ENCODE results near the gene NR2C1.

The NR2C1 gene

DNA sequence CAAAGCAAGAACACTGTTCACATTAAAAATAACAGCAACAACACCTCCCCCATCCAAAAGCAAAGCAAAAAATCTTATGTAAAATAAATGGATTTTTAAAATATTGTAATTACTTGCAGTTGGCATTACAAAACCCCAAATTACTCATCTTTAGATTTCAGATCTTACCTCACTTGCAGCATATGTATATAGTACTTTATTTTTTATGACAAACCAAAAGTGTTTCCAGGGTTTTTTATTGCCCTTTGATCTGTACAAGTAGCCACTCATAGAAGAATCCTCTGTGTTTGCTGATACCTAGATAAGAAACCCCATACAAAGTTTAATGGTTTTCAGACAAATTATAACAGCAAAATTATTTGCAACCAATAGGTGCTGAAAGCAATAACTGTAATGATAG lies 12.2 kb upstream of the NR2C1 start:
- no peak for DNase-seq (ENCODE audit: low read depth in 2 of 3, low spot score in 2 of 3)

DNA sequence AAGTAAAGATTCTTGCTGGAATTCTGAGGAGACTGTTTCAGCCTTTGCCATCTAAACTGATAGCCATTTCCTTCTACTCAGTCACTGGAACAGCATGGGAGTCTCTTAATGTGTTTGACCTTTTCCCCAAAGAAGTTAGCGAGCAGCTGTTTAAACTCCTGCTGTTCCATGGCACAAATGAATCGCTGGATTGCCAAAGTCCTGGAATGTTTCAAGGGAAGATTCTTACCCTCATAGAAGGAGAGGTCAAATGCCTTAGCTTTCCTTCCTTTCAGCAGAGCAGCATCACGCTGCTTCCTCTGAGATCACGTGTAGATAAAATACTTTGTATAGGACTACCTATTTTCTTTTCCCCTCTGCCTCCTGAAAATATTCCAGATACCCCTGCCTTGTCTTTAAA lies 10.5 kb upstream of the NR2C1 start:
- no peak for DNase-seq (ENCODE audit: low read depth in 2 of 3, low spot score in 2 of 3)

DNA sequence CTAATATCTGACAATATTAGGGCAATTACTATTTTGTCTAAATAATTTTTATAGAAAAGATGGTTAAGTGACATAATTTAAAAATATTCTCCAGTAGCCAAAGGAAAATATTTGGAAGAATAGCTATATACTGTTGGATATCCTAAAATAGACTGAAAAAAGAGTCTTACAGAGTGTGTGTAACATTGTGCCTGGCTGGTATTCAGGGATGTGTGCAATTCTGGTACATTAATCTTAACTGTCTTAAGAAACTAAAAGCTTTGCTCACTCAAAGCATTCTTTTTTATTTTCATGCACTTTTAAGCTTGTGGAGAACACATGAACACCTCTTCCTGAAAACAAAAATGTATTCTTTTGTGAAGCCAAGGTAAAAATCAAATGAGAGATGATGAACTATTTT lies 10.1 kb upstream of the NR2C1 start:
- DNase-seq (ENCODE audit: low read depth in 2 of 3, low spot score in 2 of 3) = no peak

DNA sequence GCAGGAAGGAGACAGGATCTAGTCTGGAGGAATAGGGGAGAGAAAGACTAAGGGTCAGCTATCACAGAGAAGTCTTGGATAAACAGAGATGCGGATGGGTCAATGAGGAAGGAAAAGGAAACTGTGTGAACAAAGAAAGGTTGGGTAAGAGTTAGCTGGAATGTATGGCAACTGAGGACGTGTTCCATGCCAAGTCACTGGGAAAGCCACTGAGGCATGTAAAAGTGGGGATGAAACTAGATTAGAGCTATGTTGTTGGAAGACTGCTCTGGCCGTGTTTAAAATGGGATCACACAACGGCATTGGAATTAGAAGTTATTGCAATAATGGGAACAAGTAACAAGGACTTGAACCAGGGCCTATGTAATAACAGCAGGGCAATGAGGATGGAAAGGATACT lies 3.9 kb upstream of the NR2C1 start:
- DNase-seq (ENCODE audit: low read depth in 2 of 3, low spot score in 2 of 3) = no peak

DNA sequence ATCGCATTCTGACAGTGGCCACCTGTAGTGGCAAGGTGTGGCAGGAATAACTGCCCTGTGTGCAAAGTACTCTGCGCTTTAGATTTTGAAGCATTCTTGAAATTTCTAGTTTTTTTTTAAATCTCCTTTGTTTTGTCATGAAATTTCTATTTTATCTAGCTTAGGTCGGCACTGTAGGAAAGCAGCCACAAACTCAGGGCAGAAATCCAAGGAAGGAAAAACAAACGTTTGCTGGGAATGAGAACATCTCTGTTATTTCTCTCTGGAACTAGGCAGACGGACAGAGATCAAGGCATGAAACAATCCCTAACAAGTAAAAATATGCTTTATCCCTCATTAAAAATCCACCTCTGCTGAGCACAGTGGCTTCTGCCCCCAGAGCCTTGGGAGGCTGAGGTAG lies 1.3 kb upstream of the NR2C1 start:
- no peak for DNase-seq (ENCODE audit: low read depth in 2 of 3, low spot score in 2 of 3)

DNA sequence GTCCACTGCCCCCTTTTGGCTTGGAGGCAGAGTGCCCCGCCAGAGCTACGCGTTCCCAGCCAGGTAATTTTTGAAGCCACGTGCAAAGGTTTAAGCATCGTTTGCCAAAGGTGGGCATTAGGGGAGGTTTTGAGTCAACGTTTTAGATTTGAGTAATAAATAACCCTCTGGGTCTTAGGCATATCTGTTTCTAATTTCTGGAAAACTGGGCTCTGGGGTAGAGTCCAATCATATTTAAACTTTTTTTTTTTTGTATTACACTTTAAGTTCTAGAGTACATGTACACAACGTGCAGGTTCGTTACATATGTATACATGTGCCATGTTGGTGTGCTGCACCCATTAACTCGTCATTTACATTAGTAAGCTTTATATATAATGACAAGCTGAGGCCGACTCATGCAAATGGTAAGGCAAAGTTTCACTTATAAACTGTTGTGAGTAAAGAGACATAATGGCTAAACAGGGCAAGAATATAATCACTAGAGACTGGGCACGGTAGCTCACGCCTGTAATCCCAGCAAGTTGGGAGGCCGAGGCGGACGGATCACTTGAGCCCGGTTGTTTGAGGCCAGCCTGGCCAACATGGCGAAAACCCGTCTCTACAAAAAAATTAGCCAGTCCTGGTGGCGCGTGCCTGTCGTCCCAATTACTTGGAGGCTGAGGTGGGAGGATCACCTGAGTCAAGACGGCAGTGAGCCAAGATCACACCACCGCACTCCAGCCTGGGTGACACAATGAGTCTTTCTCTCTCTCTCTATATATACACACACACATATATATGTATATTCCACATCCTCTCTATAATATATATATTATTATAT lies 491 bp upstream of the NR2C1 start:
- DNase-seq (ENCODE audit: low read depth in 2 of 3, low spot score in 2 of 3) = no peak

DNA sequence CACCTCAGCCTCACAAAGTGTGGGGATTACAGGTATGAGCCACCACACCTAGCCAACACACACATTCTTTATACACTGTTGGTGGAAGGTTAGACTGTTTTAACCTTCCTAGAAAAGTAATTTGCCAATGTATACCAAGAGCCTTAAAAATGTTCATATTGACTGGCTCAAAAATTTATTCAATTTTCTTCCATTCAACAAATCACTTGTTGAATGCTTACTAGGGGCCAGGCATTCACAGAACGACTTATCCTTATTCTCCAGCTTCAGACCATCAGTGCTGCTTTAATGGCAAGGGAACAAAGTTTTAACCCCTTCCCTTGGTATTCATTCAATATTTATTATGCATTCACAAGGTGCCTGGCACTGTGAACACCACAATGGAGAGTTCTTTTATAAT lies 3.0 kb downstream of the NR2C1 start:
- no peak for DNase-seq (ENCODE audit: low read depth in 2 of 3, low spot score in 2 of 3)

DNA sequence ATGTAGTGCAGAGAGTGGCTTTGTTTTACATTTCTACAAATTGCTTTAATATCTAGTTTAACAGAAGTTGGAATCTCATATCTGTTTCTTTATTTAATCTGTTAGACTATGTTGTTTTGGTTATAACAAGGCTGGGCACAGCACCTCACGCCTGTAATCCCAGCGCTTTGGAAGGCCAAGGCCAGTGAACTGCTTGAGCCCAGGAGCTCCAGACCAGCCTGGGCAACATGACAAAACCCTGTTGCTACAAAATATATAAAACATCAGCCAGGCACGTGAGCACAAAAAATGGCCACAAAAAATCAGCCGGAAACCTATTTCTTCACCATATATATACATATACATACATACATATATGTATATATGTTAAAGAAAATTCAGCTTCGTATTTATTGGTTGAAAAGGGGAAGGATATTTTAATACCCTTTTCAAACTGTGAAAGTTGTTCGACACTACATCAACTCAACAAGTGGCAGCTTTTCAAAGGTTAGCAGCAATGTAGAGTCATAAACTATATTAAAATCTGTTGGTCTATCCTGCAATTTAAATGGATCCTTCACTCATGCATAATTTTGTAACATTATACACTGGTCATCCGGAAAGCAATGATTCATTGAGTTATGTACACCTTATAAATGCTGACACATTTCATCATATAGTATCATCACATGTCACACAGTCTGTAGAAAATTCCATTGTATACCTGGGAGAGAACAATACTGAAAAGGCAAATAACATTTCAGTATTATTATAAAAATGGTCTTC lies 7.1 kb downstream of the NR2C1 start:
- DNase-seq (ENCODE audit: low read depth in 2 of 3, low spot score in 2 of 3) = no peak

DNA sequence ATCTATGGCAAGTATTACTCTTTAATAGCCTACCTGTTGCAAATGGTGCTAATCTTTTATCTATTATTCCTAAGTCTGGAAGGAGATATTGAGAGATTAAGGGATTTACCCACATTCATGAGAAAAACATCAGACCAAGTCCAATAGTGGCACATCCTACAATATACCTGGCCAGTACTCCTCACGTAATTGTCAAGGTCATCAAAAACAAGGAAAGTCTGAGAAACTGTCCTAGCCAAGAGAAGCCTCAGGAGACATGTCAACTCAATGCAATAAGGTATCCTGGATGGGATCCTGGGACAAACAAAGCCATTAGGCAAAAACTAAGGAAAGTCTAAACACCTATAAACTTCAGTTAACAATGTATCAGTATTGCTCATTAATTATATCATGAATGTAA lies 12.5 kb downstream of the NR2C1 start:
- no peak for DNase-seq (ENCODE audit: low read depth in 2 of 3, low spot score in 2 of 3)

DNA sequence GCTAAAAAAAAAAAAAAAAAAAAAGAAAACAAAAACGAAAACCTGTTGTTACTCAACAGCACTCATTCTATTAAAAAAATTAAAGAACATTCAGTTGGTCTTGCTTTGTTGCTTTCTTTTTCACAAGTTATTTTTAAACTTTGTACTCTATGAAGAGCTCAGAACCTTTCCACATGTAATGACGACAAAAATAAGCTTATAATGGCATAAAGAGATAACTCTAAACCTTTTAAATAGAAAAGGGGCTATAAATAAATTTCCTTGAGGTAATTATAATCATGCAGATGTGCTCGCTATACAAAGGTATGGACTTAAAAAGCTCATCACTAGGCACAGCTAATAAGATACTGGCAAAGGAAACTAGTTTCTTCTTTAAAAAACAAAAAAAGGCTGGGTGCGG lies 13.4 kb downstream of the NR2C1 start:
- no peak for DNase-seq (ENCODE audit: low read depth in 2 of 3, low spot score in 2 of 3)

DNA sequence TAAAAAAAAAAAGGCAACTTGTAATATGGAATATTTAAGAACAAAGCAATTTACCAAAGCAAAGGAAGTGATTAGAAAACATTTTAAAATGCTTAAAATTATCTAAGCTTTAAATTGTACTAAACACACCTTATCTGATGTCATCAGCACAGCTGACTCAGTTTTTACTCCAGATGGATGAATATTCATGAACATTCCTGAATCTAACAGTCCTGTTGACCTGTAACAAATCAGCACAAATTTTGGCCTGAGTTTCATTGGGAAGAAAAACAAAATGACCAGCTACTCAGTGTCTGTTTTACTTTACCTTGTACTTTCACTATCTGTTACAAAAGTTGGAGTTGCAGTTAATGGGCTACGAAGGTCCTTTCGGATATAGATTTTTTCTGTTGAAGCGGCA lies 16.0 kb downstream of the NR2C1 start:
- no peak for DNase-seq (ENCODE audit: low read depth in 2 of 3, low spot score in 2 of 3)

DNA sequence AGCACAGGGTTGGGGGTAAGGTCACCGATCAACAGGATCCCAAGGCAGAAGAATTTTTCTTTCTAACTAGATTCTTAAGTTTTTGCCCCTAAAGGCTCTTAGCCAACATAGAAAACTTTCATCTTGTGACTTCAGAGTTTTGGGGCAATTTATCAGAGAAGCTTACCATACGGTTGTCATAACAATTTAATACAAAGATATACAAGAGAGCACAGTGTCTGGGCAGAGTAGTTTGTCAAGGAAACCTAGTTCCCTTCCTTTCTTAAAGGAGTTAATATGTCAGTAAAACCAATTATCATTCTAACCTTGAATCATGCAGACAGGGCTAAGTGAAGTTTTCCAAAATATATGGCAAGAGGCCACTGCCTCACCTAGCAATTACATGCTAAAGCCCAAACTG lies 18.4 kb downstream of the NR2C1 start:
- no peak for DNase-seq (ENCODE audit: low read depth in 2 of 3, low spot score in 2 of 3)

DNA sequence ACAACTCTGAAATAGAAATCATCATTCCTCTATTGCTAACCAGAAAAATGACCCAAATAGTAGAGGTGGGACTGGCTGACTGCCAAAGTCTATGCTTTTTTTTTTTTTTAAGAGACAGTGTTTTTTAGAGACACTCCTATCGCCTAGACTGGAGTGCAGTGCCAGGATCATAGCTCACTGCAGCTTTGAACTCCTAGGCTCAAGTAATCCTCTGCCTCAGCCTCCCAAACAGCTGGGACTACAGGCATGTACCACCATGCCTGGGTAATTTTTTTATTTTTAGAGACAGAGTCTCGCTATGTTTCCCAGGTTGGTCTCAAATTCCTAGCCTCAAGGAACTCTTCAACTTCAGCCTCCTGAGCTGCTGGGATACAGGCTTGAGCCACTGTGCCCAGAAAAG lies 19.2 kb downstream of the NR2C1 start:
- no peak for DNase-seq (ENCODE audit: low read depth in 2 of 3, low spot score in 2 of 3)

DNA sequence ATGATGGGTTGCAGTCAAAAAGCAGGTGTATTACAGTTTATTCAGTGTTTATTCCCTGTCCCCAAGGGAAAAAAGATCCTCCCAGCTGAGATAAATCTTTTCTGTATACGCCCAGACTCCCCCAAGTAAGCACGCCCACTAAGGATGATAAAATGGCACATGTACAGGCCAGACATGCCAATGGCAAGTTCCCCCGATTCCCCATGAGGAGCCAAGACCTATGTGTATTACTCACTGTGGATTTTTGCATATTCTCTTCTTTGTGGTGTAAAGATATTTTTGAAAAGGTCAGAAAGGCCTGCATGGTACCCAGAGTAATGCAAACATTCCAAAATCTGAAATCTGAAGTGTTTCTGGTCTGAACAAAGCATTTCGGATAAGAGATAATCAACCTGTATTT lies 22.2 kb downstream of the NR2C1 start:
- no peak for DNase-seq (ENCODE audit: low read depth in 2 of 3, low spot score in 2 of 3)

DNA sequence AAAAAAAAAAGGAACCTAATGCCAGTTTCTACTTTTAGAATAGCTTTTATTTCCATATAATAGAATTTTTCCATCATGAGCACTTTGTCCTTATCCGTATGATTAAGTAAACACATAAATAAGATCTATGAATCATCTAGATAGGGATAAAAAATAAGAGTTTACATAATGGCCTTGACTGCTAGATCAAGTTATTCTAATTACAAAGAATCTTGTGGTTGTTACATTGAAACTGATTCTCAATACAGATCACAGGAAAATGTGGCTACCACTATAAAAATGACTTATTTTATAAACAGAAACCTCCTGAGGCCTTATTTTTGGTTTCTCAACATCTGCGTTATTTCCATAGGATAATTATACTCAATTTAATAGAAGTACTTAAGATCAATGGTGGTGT lies 35.5 kb downstream of the NR2C1 start:
- no peak for DNase-seq (ENCODE audit: low read depth in 2 of 3, low spot score in 2 of 3)

DNA sequence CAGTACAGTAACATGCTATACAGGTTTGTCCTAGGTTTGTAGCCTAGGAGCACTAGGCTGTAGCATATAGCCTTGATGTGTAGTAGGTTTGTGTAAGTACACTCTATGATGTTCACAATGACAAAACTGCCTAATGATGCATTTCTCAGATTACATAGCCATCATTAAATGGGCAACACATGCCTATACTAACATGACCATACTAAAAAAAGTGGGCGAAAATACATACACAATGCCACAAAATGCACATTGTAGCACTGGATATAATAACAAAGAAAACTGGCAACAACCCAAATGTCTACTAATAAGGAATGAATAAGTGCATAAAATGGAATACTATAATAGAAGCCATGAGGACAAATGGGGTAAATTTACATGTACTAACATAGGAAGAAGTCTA lies 38.7 kb downstream of the NR2C1 start:
- no peak for DNase-seq (ENCODE audit: low read depth in 2 of 3, low spot score in 2 of 3)

DNA sequence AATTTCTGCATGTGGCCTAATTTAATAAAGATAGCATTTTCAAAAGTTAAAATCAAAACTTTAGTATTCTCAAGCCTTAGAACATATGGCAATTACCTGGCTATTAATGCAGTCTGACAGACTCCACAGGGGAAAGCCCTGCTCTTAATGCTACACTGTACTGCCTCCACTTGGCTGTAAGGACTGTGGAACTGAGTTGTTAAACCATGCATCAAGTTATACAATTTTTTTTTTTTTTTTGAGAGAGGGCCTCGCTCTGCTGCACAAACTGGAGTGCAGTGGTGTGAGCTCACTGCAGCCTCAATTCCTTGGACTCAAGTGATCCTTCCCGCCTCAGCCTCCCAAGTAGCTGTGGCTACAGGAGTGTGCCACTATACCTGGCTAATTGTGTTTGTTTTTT lies 50.9 kb downstream of the NR2C1 start:
- no peak for DNase-seq (ENCODE audit: low read depth in 2 of 3, low spot score in 2 of 3)

DNA sequence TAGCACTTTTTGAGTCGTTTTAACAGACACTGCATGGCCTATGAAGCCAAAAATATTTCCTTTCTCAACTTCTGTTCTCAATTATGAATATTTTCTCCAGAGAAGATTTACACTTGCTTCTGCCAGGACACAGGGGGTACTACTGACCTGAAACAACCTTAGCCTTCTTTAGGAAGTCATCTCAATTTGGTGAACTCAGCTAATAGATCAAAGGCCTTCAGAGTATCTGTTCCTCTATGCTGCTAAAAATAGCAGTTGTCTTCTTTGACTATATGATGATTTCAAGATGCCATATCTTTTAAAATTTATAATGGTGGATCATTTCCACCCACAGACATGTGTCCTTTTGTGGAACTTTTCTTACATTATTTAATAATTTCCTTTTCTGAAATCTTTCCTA lies 55.9 kb downstream of the NR2C1 start:
- no peak for DNase-seq (ENCODE audit: low read depth in 2 of 3, low spot score in 2 of 3)

DNA sequence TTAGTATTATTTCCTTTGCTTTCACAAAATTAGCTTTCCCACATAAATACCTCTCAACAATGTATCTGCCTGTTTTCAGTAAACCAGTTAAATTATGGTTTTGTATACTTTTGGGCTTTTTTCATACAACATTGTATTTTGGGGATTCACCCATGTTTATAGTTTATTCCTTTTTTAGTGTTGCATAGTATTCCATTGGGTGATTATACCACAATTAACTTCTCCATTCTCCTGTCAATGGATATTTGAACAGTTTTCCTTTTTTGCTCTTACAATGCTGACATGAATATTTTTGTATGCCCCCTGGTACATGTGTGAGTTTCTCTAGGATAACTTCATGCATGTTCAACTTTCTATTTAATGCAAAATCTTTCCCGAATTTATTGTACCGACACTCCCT lies 57.3 kb downstream of the NR2C1 start:
- no peak for DNase-seq (ENCODE audit: low read depth in 2 of 3, low spot score in 2 of 3)

DNA sequence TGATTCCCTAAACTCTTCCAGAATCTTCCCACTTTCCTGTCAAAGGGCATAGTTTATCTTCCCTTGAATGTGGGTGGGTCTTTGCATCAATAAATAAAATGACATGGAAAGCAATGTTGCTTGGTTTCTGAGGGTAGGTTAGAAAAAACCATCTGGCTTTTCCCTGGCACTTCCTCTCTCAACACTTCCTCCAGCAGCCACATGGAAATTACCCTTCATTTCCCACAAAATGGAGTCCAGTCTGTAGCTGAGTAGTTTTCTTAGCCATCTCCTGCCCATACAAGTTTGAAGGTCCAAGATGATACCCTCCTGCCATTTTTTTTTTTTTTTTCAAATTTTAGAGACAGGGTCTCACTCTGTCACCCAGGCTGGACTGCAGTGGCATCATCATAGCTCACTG lies 58.9 kb downstream of the NR2C1 start:
- DNase-seq (ENCODE audit: low read depth in 2 of 3, low spot score in 2 of 3) = no peak

DNA sequence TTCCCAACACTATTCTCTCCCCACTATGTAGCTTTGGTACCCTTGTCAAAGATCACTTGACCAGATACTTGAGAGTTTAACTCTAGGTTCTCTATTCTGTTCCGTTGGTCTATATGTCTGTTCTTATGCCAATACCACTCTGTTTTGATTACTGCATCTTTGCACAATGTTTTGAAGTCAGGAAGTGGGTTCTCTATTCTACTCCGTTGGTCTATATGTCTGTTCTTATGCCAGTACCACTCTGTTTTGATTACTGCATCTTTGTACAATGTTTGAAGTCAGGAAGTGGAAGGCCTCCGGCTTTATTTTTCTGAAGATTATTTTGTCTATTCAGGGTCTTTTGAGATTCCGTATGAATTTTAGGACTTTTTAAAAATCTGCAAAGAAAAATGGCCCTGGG lies 67.2 kb downstream of the NR2C1 start:
- DNase-seq (ENCODE audit: low read depth in 2 of 3, low spot score in 2 of 3) = no peak

DNA sequence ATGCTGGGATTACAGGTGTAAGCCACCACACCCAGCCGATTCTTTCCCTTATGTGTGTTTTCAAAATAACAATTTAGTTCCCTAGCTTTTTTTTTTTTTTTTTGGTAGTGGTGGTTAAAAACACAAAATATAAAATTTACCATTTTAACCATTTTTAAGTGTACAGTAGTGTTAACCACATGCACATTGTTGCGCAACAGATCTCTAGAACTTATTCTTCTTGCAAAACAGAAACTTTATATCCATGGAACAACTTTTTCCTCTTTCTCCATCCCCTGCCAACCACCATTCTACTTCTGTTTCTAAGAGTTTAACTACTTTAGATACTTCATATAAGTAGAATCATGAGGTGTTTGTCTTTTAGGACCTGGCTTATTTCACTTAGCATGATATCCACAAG lies 68.8 kb downstream of the NR2C1 start:
- DNase-seq (ENCODE audit: low read depth in 2 of 3, low spot score in 2 of 3) = no peak

DNA sequence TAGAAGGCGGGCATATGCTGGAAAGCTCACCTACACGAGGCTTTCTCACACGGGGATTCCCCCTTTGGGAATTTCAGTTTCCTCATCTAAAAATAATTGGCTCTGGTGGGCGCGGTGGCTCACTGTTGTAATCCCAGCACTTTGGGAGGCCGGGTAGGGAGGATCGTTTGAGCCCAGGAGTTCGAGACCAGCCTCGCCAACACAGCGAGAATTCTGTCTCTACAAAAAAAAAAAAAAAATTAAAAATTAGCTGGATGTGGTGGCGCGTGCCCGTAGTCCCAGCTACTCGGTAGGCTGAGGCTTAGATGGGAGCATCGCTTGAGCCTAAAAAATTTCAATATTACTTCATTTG lies 69.5 kb downstream of the NR2C1 start:
- no peak for DNase-seq (ENCODE audit: low read depth in 2 of 3, low spot score in 2 of 3)
